ENCODE results near the gene HIKESHI. TPM values are rescaled to one million over a fixed set of nuclear protein-coding genes. Genes with fewer than 3 reads are reported as not detected.

Gene HIKESHI
- total RNA-seq, 1 experiment from 2014 or later: 38.2 TPM

- CTCF ChIA-PET: no interaction called here
- POLR2A ChIA-PET: no interaction called here
These were observed 24.3 kb upstream of the HIKESHI start for GRCh38 chr11:86277741-86278140.

More at GRCh38 chr11:86277741-86278140, 24.3 kb upstream of the HIKESHI start:
- TF ChIP-seq ELF1 (IDR thresholded peaks at IDR 0.05; ENCODE audit: borderline replicate concordance, low read depth) (no peak), CEBPB (IDR thresholded peaks at IDR 0.05; ENCODE audit: low read depth) (no peak), CBX3 (IDR thresholded peaks at IDR 0.05; ENCODE audit: low read depth) (no peak), SIN3A (IDR thresholded peaks at IDR 0.05; ENCODE audit: low read depth) (no peak), CTCF (IDR thresholded peaks at IDR 0.05 in 2 of 3, conservative IDR thresholded peaks at IDR 0.05 in 1 of 3; ENCODE audit: borderline replicate concordance in 1 of 3, insufficient read depth in 1 of 3, low read depth in 2 of 3, low read length in 2 of 3) (no peak), ATF3 (IDR thresholded peaks at IDR 0.05) (no peak), RAD21 (IDR thresholded peaks at IDR 0.05; ENCODE audit: low read depth) (no peak), JUND (IDR thresholded peaks at IDR 0.05) (no peak), EZH2 (IDR thresholded peaks at IDR 0.05) (no peak), EZH2phosphoT487 (IDR thresholded peaks at IDR 0.05; ENCODE audit: borderline replicate concordance) (no peak), POLR2A (IDR thresholded peaks at IDR 0.05; ENCODE audit: borderline replicate concordance, extremely low read depth, insufficient read depth, insufficient read length) (no peak), ZFX (IDR thresholded peaks at IDR 0.05) (no peak), MAX (IDR thresholded peaks at IDR 0.05) (no peak), YY1 (IDR thresholded peaks at IDR 0.05; ENCODE audit: extremely low read depth, insufficient replicate concordance, low read depth, low read length) (no peak)
- TF ChIP-seq, protein P1, sequence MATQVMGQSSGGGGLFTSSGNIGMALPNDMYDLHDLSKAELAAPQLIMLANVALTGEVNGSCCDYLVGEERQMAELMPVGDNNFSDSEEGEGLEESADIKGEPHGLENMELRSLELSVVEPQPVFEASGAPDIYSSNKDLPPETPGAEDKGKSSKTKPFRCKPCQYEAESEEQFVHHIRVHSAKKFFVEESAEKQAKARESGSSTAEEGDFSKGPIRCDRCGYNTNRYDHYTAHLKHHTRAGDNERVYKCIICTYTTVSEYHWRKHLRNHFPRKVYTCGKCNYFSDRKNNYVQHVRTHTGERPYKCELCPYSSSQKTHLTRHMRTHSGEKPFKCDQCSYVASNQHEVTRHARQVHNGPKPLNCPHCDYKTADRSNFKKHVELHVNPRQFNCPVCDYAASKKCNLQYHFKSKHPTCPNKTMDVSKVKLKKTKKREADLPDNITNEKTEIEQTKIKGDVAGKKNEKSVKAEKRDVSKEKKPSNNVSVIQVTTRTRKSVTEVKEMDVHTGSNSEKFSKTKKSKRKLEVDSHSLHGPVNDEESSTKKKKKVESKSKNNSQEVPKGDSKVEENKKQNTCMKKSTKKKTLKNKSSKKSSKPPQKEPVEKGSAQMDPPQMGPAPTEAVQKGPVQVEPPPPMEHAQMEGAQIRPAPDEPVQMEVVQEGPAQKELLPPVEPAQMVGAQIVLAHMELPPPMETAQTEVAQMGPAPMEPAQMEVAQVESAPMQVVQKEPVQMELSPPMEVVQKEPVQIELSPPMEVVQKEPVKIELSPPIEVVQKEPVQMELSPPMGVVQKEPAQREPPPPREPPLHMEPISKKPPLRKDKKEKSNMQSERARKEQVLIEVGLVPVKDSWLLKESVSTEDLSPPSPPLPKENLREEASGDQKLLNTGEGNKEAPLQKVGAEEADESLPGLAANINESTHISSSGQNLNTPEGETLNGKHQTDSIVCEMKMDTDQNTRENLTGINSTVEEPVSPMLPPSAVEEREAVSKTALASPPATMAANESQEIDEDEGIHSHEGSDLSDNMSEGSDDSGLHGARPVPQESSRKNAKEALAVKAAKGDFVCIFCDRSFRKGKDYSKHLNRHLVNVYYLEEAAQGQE (IDR thresholded peaks at IDR 0.05; ENCODE audit: low read depth): no peak
- no TSS peak for BruUV-seq (replicated peaks)
- peaks cover 12 to 17% of the 10 kb centered on the region in 2 experiments; a peak in 3 of 4 replicates for H3K36me3 ChIP-seq (ENCODE audit: control insufficient read depth in 1 of 2, insufficient read depth in 2 of 2, low read length in 2 of 2)
- H3K4me1 ChIP-seq (ENCODE audit: control insufficient read depth in 1 of 2, insufficient read depth in 2 of 2, low read length in 2 of 2): no peaks in the 10 kb centered on the region
- no peak overlapping the region for H3K27ac ChIP-seq (ENCODE audit: low read depth, low read length)
- DNase-seq (ENCODE audit: low read depth, low spot score) (no peak), ATAC-seq (no peak)
- H3K9me3 ChIP-seq (ENCODE audit: control insufficient read depth in 1 of 2, insufficient read depth in 1 of 2, low read depth in 1 of 2, low read length in 2 of 2): no peaks in the 10 kb centered on the region
- H3K9me2 ChIP-seq (ENCODE audit: insufficient read depth): no peaks in the 10 kb centered on the region
- RAD21 ChIA-PET (ENCODE audit: low non-redundant PET in 1 of 2, low total read pairs in 2 of 2, uncharacterized antibody in 2 of 2, unreplicated experiment in 2 of 2): no interaction called here
- no peak overlapping the region for H3K4me2 ChIP-seq (ENCODE audit: low read length)
- H4K20me1 ChIP-seq (ENCODE audit: insufficient read depth): 0 out of 2 replicates have a peak, but pooled peaks cover 2% of the 10 kb centered on the region
- no peak overlapping the region for H3K4me3 ChIP-seq (replicated peaks in 1 of 2; ENCODE audit: low read depth in 1 of 2, low read length in 2 of 2)
- no peak overlapping the region for H2AFZ ChIP-seq (ENCODE audit: low read depth, low read length, poor library complexity, severe bottlenecking)
- intact Hi-C loops (cut with micrococcal nuclease): loop anchor here (10.0 kb wide), 1 partner anchor 233 kb away; no protein-coding TSS in a partner anchor
- H3K79me2 ChIP-seq (ENCODE audit: insufficient read depth, low read length): peaks cover 45% of the 10 kb centered on the region
- no peak overlapping the region for H3K9ac ChIP-seq (ENCODE audit: low read length)
- no peaks in the 10 kb centered on the region for H3K27me3 ChIP-seq (ENCODE audit: insufficient read depth, low read length)
